IMR-90 (cell line): Measurements from ENCODE around the gene TNRC6C. TPM values are rescaled to one million over a fixed set of nuclear protein-coding genes. Genes with fewer than 3 reads are reported as not detected.
A peak's percentile ranks its signal among the peaks of the same experiment; 100 is the strongest.

ENCODE experiments used
- ATAC-seq: fragments of 200-7000 bp; cut with Tn5 transposase; 2 replicates; pipeline ENCODE4 v1.9.1; 2020; ENCODE audit warnings: low read depth, mild to moderate bottlenecking, moderate library complexity
- BruUV-seq: library from RNA; stranded (reverse); fragments of 400-500 nt; replicated peaks from 2 replicates; lab custom pipeline; 2021; lab: Mats Ljungman, UMichigan
- CTCF ChIA-PET: fragments of 300-600 bp; formaldehyde crosslinking; extraction: SDS; loops from one replicate; lab custom pipeline; 2021; ENCODE audit warnings: antibody characterized with exemption; lab: Yijun Ruan, JAX
- POLR2A ChIA-PET: fragments of 300-600 bp; sonication (Branson Sonifier 250); formaldehyde crosslinking; loops from one replicate; lab custom pipeline; 2022; ENCODE audit warnings: antibody characterized with exemption; ENCODE audit not compliant: unreplicated experiment; lab: Charles Lee
- DNase-seq: peaks from one replicate; pipeline ENCODE4 v3.0.0; 2013
- H2AFZ ChIP-seq: replicated peaks from 2 replicates; pipeline ENCODE3; 2013; ENCODE audit warnings: low read length, mild to moderate bottlenecking; ENCODE audit not compliant: poor library complexity
- H2AK5ac ChIP-seq: 2 replicates; pipeline ENCODE4 v1.6.1; 2013; ENCODE audit warnings: low read depth, low read length, inconsistent platforms
- H2AK9ac ChIP-seq: replicated peaks from 2 replicates; pipeline ENCODE3; 2013; ENCODE audit warnings: mild to moderate bottlenecking, low read depth, low read length, moderate library complexity; ENCODE audit not compliant: poor library complexity
- H2BK120ac ChIP-seq: 2 replicates; pipeline ENCODE4 v1.6.1; 2013; ENCODE audit warnings: low read depth, low read length, inconsistent platforms
- H2BK15ac ChIP-seq: 3 replicates; pipeline ENCODE4 v1.6.1; 2013; ENCODE audit warnings: low read depth, low read length, inconsistent platforms
- H2BK20ac ChIP-seq: 2 replicates; pipeline ENCODE4 v1.6.1; 2013; ENCODE audit warnings: low read depth, mild to moderate bottlenecking, inconsistent platforms, low read length, moderate library complexity
- H2BK5ac ChIP-seq: 2 replicates; pipeline ENCODE4 v1.6.1; 2013; ENCODE audit warnings: mild to moderate bottlenecking, low read depth, low read length, inconsistent platforms; ENCODE audit not compliant: poor library complexity, severe bottlenecking
- H3K14ac ChIP-seq: replicated peaks from 2 replicates; pipeline ENCODE4 v1.6.1; 2013; ENCODE audit warnings: low read depth, low read length, inconsistent platforms
- H3K18ac ChIP-seq: 2 replicates; pipeline ENCODE4 v1.6.1; 2013; ENCODE audit warnings: low read depth, low read length, control low read depth
- H3K23ac ChIP-seq: 2 replicates; pipeline ENCODE4 v1.6.1; 2013; ENCODE audit warnings: low read depth, low read length, inconsistent platforms
- H3K27ac ChIP-seq: 2 replicates; pipeline ENCODE4 v1.5.1; 2013; ENCODE audit warnings: mild to moderate bottlenecking, control low read depth, low read length; ENCODE audit not compliant: insufficient read depth
- H3K27me3 ChIP-seq: 2 replicates; pipeline ENCODE4 v1.6.1; 2013; ENCODE audit warnings: low read length; ENCODE audit not compliant: control insufficient read depth, insufficient read depth
- H3K36me3 ChIP-seq: 2 replicates; pipeline ENCODE4 v1.6.1; 2013; ENCODE audit warnings: low read length, mixed read lengths; ENCODE audit not compliant: control insufficient read depth, insufficient read depth
- H3K4ac ChIP-seq: 2 replicates; pipeline ENCODE4 v1.6.1; 2013; ENCODE audit warnings: low read depth, low read length, inconsistent platforms
- H3K4me1 ChIP-seq: 2 replicates; pipeline ENCODE4 v1.6.1; 2013; ENCODE audit warnings: low read length, mixed read lengths; ENCODE audit not compliant: control insufficient read depth, insufficient read depth
- H3K4me2 ChIP-seq: 2 replicates; pipeline ENCODE4 v1.6.1; 2013; ENCODE audit warnings: low read depth, mild to moderate bottlenecking, control low read depth, low read length, moderate library complexity
- H3K4me3 ChIP-seq: 2 replicates; pipeline ENCODE4 v1.5.1; 2013; ENCODE audit warnings: low read depth, mild to moderate bottlenecking, control low read depth, low read length, moderate library complexity; ENCODE audit not compliant: insufficient read depth
- H3K56ac ChIP-seq: 2 replicates; pipeline ENCODE4 v1.6.1; 2013; ENCODE audit warnings: low read length, inconsistent platforms; ENCODE audit not compliant: insufficient read depth; ENCODE audit errors: extremely low read depth
- H3K79me1 ChIP-seq, 2 experiments: 2 replicates each; pipeline ENCODE4 v1.6.1; 2013; ENCODE audit warnings: low read length in 2 of 2, inconsistent platforms in 1 of 2, low read depth in 1 of 2
- H3K9ac ChIP-seq: 2 replicates; pipeline ENCODE4 v1.6.1; 2013; ENCODE audit warnings: low read depth, low read length, control low read depth
- H3K9me1 ChIP-seq: 2 replicates; pipeline ENCODE4 v1.6.1; 2013; ENCODE audit warnings: low read length, inconsistent platforms; ENCODE audit not compliant: insufficient read depth
- H3K9me3 ChIP-seq: 2 replicates; pipeline ENCODE4 v1.6.1; 2013; ENCODE audit warnings: low read length; ENCODE audit not compliant: control insufficient read depth, insufficient read depth
- H4K20me1 ChIP-seq: 2 replicates; pipeline ENCODE4 v1.6.1; 2013; ENCODE audit warnings: low read length, inconsistent platforms; ENCODE audit not compliant: insufficient read depth
- H4K5ac ChIP-seq: 2 replicates; pipeline ENCODE4 v1.6.1; 2013; ENCODE audit warnings: mild to moderate bottlenecking, low read depth, low read length, control low read depth
- H4K8ac ChIP-seq, 2 experiments: 2 replicates each; pipeline ENCODE4 v1.6.1; 2013; ENCODE audit warnings: low read depth in 2 of 2, low read length in 2 of 2, control low read depth in 1 of 2, inconsistent platforms in 1 of 2
- H4K91ac ChIP-seq: 2 replicates; pipeline ENCODE4 v1.6.1; 2013; ENCODE audit warnings: low read depth, low read length, inconsistent platforms; ENCODE audit not compliant: insufficient read depth
- USF2 ChIP-seq: fragments of 150-350 bp; IDR thresholded peaks from 2 replicates; pipeline ENCODE4 v1.6.1; 2017; ENCODE audit warnings: mild to moderate bottlenecking, antibody characterized with exemption, low read length, low read depth
- WGBS, 2 experiments: methylation state at CpG; one replicate each; pipeline versions ENCODE4 v1.1.5 to v1.1.7; 2013; ENCODE audit warnings: missing lambda C conversion rate in 2 of 2; ENCODE audit not compliant: insufficient read length in 1 of 2; ENCODE audit errors: extremely low coverage in 2 of 2; 5-methylcytosine and 5-hydroxymethylcytosine counted together
- dilution Hi-C: fragments of 300-500 bp; cut with HindIII; formaldehyde crosslinking; loops from one replicate; pipeline ENCODE4 v1.14.3; 2018; ENCODE audit warnings: low sequenced_read_pairs; ENCODE audit not compliant: unreplicated experiment
- in situ Hi-C: fragments of 300-500 bp; cut with MboI; formaldehyde crosslinking; loops from 3 replicates; pipeline ENCODE4 v1.14.3; 2019; ENCODE audit warnings: low sequenced_read_pairs, inconsistent platforms, mixed read lengths
- intact Hi-C: fragments of 100-400 bp; cut with micrococcal nuclease; formaldehyde crosslinking; loops from 2 replicates; pipeline ENCODE4 v1.10.0; 2022
- polyA plus RNA-seq, 3 experiments: library from polyadenylated mRNA; depleted of rRNA; stranded (reverse); fragments of >200 nt; gene quantifications; 2 replicates each; pipeline ENCODE4 v1.2.3, GENCODE V29; 2012; ENCODE audit warnings: low replicate concordance in 1 of 3
- total RNA-seq: library from RNA; depleted of rRNA; stranded (reverse); fragments of >200 nt; gene quantifications from 2 replicates; pipeline ENCODE4 v1.2.3, GENCODE V29; 2012

Gene TNRC6C
- total and polyA plus RNA-seq, 2 of the 4 experiments (the other 2 are of a cell fraction) = 1.6 to 2.7 TPM

GRCh38 chr17:78001612-78002011, 43.1 kb downstream of the TNRC6C start:
- dilution Hi-C loops (no loop called here), intact Hi-C loops (loop anchor here (2.0 kb wide), 1 partner anchor 43 kb away; the partner anchor contains the start of gene TNRC6C), in situ Hi-C loops (no loop called here)
- DNase-seq (no peak), ATAC-seq (no peak)
- ChIA-PET CTCF (no interaction called here), POLR2A (no interaction called here)
- H3K23ac ChIP-seq = no peak overlapping the region
- WGBS, 2 experiments = 30% methylated on average over 2 of the region's 3 CpGs; no CpG with 5 or more reads in 1 of the 2 experiments
- H3K79me1 ChIP-seq = peaks cover 23 to 43% of the 10 kb centered on the region in 2 experiments
- H3K14ac ChIP-seq = no peak overlapping the region
- no peak overlapping the region for H3K4me3 ChIP-seq
- H3K4ac ChIP-seq = peak overlapping the region; percentile 38; the same call in 1 of the 2 replicates
- no peak overlapping the region for H2AK5ac ChIP-seq
- H3K9me1 ChIP-seq = peaks cover 10% of the 10 kb centered on the region
- H4K91ac ChIP-seq = no peak overlapping the region
- H4K8ac ChIP-seq = no peak overlapping the region
- H3K56ac ChIP-seq = no peak overlapping the region
- peak overlapping the region; percentile 65; the same call in 1 of the 3 replicates for H2BK15ac ChIP-seq
- no peak for TF ChIP-seq USF2
- H3K4me2 ChIP-seq = no peak overlapping the region
- H4K20me1 ChIP-seq = no peaks in the 10 kb centered on the region
- H2BK5ac ChIP-seq = no peak overlapping the region
- H3K27me3 ChIP-seq = no peaks in the 10 kb centered on the region
- H2BK120ac ChIP-seq = no peak overlapping the region
- no peak overlapping the region for H3K9ac ChIP-seq
- H4K5ac ChIP-seq = no peak overlapping the region
- no peaks in the 10 kb centered on the region for H3K9me3 ChIP-seq
- 0 out of 2 replicates have a peak overlapping the region, but pooled peaks have one; percentile 25 for H2BK20ac ChIP-seq
- no peak overlapping the region for H2AK9ac ChIP-seq
- no peak overlapping the region for H3K27ac ChIP-seq
- BruUV-seq = no TSS peak
- H3K18ac ChIP-seq = no peak overlapping the region
- H3K4me1 ChIP-seq = peaks cover 6% of the 10 kb centered on the region
- H3K36me3 ChIP-seq = no peaks in the 10 kb centered on the region
- no peak overlapping the region for H2AFZ ChIP-seq
